HCT116 (cell line): ENCODE measurements around the gene BFSP1. TPM values are rescaled to one million over a fixed set of nuclear protein-coding genes. Genes with fewer than 3 reads are reported as not detected.

ENCODE experiments used
- ATAC-seq: fragments of 200-7000 bp; cut with Tn5 transposase; 2 replicates; pipeline ENCODE4 v1.9.1; 2020; ENCODE audit warnings: mild to moderate bottlenecking, moderate library complexity
- BruUV-seq: library from RNA; stranded (reverse); fragments of 400-500 nt; replicated peaks from 2 replicates; lab custom pipeline; 2021; lab: Mats Ljungman, UMichigan
- CTCF ChIA-PET: fragments of 300-600 bp; sonication (Branson Sonifier 250); formaldehyde crosslinking; loops from one replicate; lab custom pipeline; 2021; ENCODE audit warnings: antibody characterized with exemption; lab: Charles Lee
- POLR2A ChIA-PET: fragments of 300-600, 350-600 bp; sonication (Branson Sonifier 250); formaldehyde crosslinking; loops from one replicate; lab custom pipeline; 2021; ENCODE audit warnings: antibody characterized with exemption; lab: Charles Lee
- RAD21 ChIA-PET, 2 experiments: fragments of 300-600 bp; sonication (Branson Sonifier 250); formaldehyde crosslinking; loops; one replicate each; lab custom pipeline; 2023; ENCODE audit warnings: low total read pairs in 2 of 2; ENCODE audit not compliant: uncharacterized antibody in 2 of 2, unreplicated experiment in 2 of 2, low non-redundant PET in 1 of 2; lab: Charles Lee
- DNase-seq: peaks from one replicate; pipeline ENCODE4 v3.0.0-alpha.2; 2010; ENCODE audit warnings: low read depth, low spot score
- H2AFZ ChIP-seq: fragments of 200-600 bp; shearing (Covaris generic), sonication (generic); 2 replicates; pipeline ENCODE4 v1.6.1; 2017; ENCODE audit warnings: low read depth, mixed run types, mixed read lengths, antibody characterized with exemption, low read length; ENCODE audit not compliant: poor library complexity, severe bottlenecking
- H3K27ac ChIP-seq: 2 replicates; pipeline ENCODE4 v1.5.1; 2012; ENCODE audit warnings: low read depth, low read length
- H3K27me3 ChIP-seq: fragments of 200-600 bp; sonication (generic); 2 replicates; pipeline ENCODE4 v1.6.1; 2016; ENCODE audit warnings: mixed run types, low read length, mixed read lengths; ENCODE audit not compliant: insufficient read depth
- H3K36me3 ChIP-seq, 2 experiments: fragments of 200-500 bp in 1 of 2; fragments of 200-600 bp in 1 of 2; sonication (Bioruptor generic) in 1 of 2; sonication (generic) in 1 of 2; 2 replicates each; pipeline versions ENCODE4 v1.5.1 to v1.6.1; 2014 to 2016; ENCODE audit warnings: low read length in 2 of 2, inconsistent platforms in 1 of 2, mixed read lengths in 1 of 2, mixed run types in 1 of 2; ENCODE audit not compliant: insufficient read depth in 2 of 2, control insufficient read depth in 1 of 2
- H3K4me1 ChIP-seq, 2 experiments: fragments of 200-600 bp in 1 of 2; sonication (generic) in 1 of 2; 2 replicates each; pipeline versions ENCODE4 v1.5.1 to v1.6.1; 2012 to 2017; ENCODE audit warnings: low read length in 2 of 2, inconsistent platforms in 1 of 2, mild to moderate bottlenecking in 1 of 2, mixed read lengths in 1 of 2, mixed run types in 1 of 2, moderate library complexity in 1 of 2; ENCODE audit not compliant: insufficient read depth in 2 of 2, control insufficient read depth in 1 of 2
- H3K4me2 ChIP-seq: fragments of 200-600 bp; sonication (generic); 2 replicates; pipeline ENCODE4 v1.6.1; 2017; ENCODE audit warnings: mixed run types, low read length, mixed read lengths
- H3K4me3 ChIP-seq, 2 experiments: fragments of 200-600 bp in 1 of 2; sonication (generic) in 1 of 2; replicated peaks in 1 of 2; 2 replicates each; pipeline ENCODE4 v1.5.1; 2011 to 2016; ENCODE audit warnings: low read length in 2 of 2, control low read depth in 1 of 2, low read depth in 1 of 2, mild to moderate bottlenecking in 1 of 2, mixed read lengths in 1 of 2, mixed run types in 1 of 2
- H3K79me2 ChIP-seq: fragments of 200-600 bp; sonication (generic); 2 replicates; pipeline ENCODE4 v1.6.1; 2017; ENCODE audit warnings: mild to moderate bottlenecking, mixed run types, low read length, moderate library complexity, mixed read lengths; ENCODE audit not compliant: insufficient read depth
- H3K9ac ChIP-seq: fragments of 200-600 bp; sonication (generic); 2 replicates; pipeline ENCODE4 v1.6.1; 2016; ENCODE audit warnings: low read length, mixed read lengths
- H3K9me2 ChIP-seq: fragments of 200-600 bp; sonication (generic), shearing (Covaris generic); 2 replicates; pipeline ENCODE4 v1.6.1; 2017; ENCODE audit warnings: mixed run types, mild to moderate bottlenecking, moderate library complexity; ENCODE audit not compliant: insufficient read depth
- H3K9me3 ChIP-seq, 2 experiments: fragments of 200-500 bp in 1 of 2; fragments of 200-600 bp in 1 of 2; sonication (Bioruptor generic) in 1 of 2; sonication (generic) in 1 of 2; 2 replicates each; pipeline ENCODE4 v1.6.1; 2014 to 2017; ENCODE audit warnings: low read length in 2 of 2, mixed read lengths in 2 of 2, inconsistent platforms in 1 of 2, low read depth in 1 of 2, mild to moderate bottlenecking in 1 of 2, mixed run types in 1 of 2, moderate library complexity in 1 of 2; ENCODE audit not compliant: control insufficient read depth in 1 of 2, insufficient read depth in 1 of 2
- H4K20me1 ChIP-seq: fragments of 200-600 bp; sonication (generic), shearing (Covaris generic); 2 replicates; pipeline ENCODE4 v1.6.1; 2017; ENCODE audit warnings: mixed run types, mild to moderate bottlenecking, moderate library complexity; ENCODE audit not compliant: insufficient read depth
- ATF3 ChIP-seq: IDR thresholded peaks from 2 replicates; pipeline ENCODE4 v1.6.1; 2012
- CEBPB ChIP-seq: IDR thresholded peaks from 2 replicates; pipeline ENCODE4 v1.6.1; 2012; ENCODE audit warnings: low read depth
- ELF1 ChIP-seq: IDR thresholded peaks from 2 replicates; pipeline ENCODE4 v1.6.1; 2012; ENCODE audit warnings: low read depth, borderline replicate concordance
- EZH2 ChIP-seq: fragments of 200-600 bp; sonication (generic); IDR thresholded peaks from 2 replicates; pipeline ENCODE4 v1.6.1; 2017; ENCODE audit warnings: antibody characterized with exemption, mixed run types
- EZH2phosphoT487 ChIP-seq: fragments of 200-600 bp; IDR thresholded peaks from 2 replicates; pipeline ENCODE4 v1.6.1; 2018; ENCODE audit warnings: antibody characterized with exemption, borderline replicate concordance
- MAX ChIP-seq: IDR thresholded peaks from 2 replicates; pipeline ENCODE4 v1.6.1; 2012
- POLR2AphosphoS5 ChIP-seq: IDR thresholded peaks from 2 replicates; pipeline ENCODE4 v1.6.1; 2011; ENCODE audit warnings: mild to moderate bottlenecking, low read depth, low read length, moderate library complexity
- RAD21 ChIP-seq: IDR thresholded peaks from 2 replicates; pipeline ENCODE4 v1.6.1; 2012; ENCODE audit warnings: low read depth, mild to moderate bottlenecking
- REST ChIP-seq: IDR thresholded peaks from 2 replicates; pipeline ENCODE4 v1.6.1; 2012; ENCODE audit warnings: low read depth
- SIN3A ChIP-seq: IDR thresholded peaks from 2 replicates; pipeline ENCODE4 v1.6.1; 2012; ENCODE audit warnings: low read depth
- SRF ChIP-seq: IDR thresholded peaks from 2 replicates; pipeline ENCODE4 v1.6.1; 2012; ENCODE audit warnings: low read depth
- TCF7L2 ChIP-seq: IDR thresholded peaks from 2 replicates; pipeline ENCODE4 v1.7.0; 2011; ENCODE audit warnings: borderline replicate concordance, inconsistent platforms; ENCODE audit not compliant: insufficient read depth, insufficient read length; ENCODE audit errors: extremely low read depth
- YY1 ChIP-seq: IDR thresholded peaks from 2 replicates; pipeline ENCODE4 v1.6.1; 2011; ENCODE audit warnings: low read length, low read depth, moderate library complexity, mild to moderate bottlenecking; ENCODE audit not compliant: insufficient replicate concordance; ENCODE audit errors: extremely low read depth
- ZBTB33 ChIP-seq: IDR thresholded peaks from 2 replicates; pipeline ENCODE4 v1.6.1; 2011; ENCODE audit warnings: mild to moderate bottlenecking, low read length, moderate library complexity; ENCODE audit not compliant: insufficient replicate concordance; ENCODE audit errors: extremely low read depth
- ZFX ChIP-seq: fragments of 450-650 bp; IDR thresholded peaks from 2 replicates; pipeline ENCODE4 v1.6.1; 2017
- ZNF274 ChIP-seq: fragments of 200-500 bp; sonication (Bioruptor generic); IDR thresholded peaks from 2 replicates; pipeline ENCODE4 v1.6.1; 2014; ENCODE audit warnings: mild to moderate bottlenecking, low read depth, low read length, inconsistent platforms
- intact Hi-C: fragments of 100-400 bp; cut with micrococcal nuclease; formaldehyde crosslinking; loops from 2 replicates; pipeline ENCODE4 v1.10.0; 2022
- total RNA-seq: library from RNA; stranded (reverse); gene quantifications from one replicate; pipeline ENCODE4 v1.2.1, GENCODE V29; 2021; ENCODE audit not compliant: unreplicated experiment

The BFSP1 gene
- total RNA-seq, 1 experiment from 2014 or later, result 8.8 TPM

GRCh38 chr20:17457588-17458190 is 73.5 kb downstream of the BFSP1 start:
- no peaks in the 10 kb centered on the region for H3K79me2 ChIP-seq
- no peaks in the 10 kb centered on the region for H4K20me1 ChIP-seq
- no peak overlapping the region for H2AFZ ChIP-seq
- TF ChIP-seq ZNF274 (no peak), EZH2phosphoT487 (no peak), ZFX (no peak), ATF3 (no peak), ZBTB33 (no peak), SRF (no peak), CEBPB (no peak), POLR2AphosphoS5 (no peak), EZH2 (no peak), RAD21 (no peak), TCF7L2 (no peak), ELF1 (no peak), SIN3A (no peak), YY1 (no peak), REST (no peak), MAX (no peak)
- H3K9ac ChIP-seq, result no peak overlapping the region
- ChIA-PET POLR2A (no interaction called here), CTCF (no interaction called here), RAD21 (no interaction called here)
- H3K4me3 ChIP-seq, result no peak overlapping the region
- no peak for ATAC-seq
- no peaks in the 10 kb centered on the region for H3K9me2 ChIP-seq
- no TSS peak for BruUV-seq
- peaks cover 17% of the 10 kb centered on the region for H3K27me3 ChIP-seq
- H3K4me1 ChIP-seq, result no peaks in the 10 kb centered on the region
- no peak overlapping the region for H3K27ac ChIP-seq
- intact Hi-C loops, result no loop called here
- H3K4me2 ChIP-seq, result no peak overlapping the region
- no peak for DNase-seq
- no peaks in the 10 kb centered on the region for H3K36me3 ChIP-seq
- H3K9me3 ChIP-seq, result no peaks in the 10 kb centered on the region
